NT2/D1 (cell line): ENCODE results near the gene LDAF1.
"Not testable (repeated sequence)": the region's sequence is repeated elsewhere in the genome, so short reads cannot be mapped to it uniquely, and the experiment has no call there.

Experiments used
- DNase-seq: peaks from one replicate; pipeline ENCODE4 v3.0.0-alpha.2; 2011; ENCODE audit warnings: low read depth, low spot score
- H3K27me3 ChIP-seq: 2 replicates; pipeline ENCODE4 v1.6.0; 2011; ENCODE audit warnings: mild to moderate bottlenecking; ENCODE audit not compliant: insufficient read length, insufficient read depth
- H3K36me3 ChIP-seq: 2 replicates; pipeline ENCODE4 v1.6.1; 2011; ENCODE audit warnings: mild to moderate bottlenecking, low read length, mixed read lengths; ENCODE audit not compliant: insufficient read depth, insufficient read length
- H3K4me1 ChIP-seq: 2 replicates; pipeline ENCODE4 v1.5.1; 2011; ENCODE audit not compliant: insufficient read depth, insufficient read length
- H3K4me3 ChIP-seq: 2 replicates; pipeline ENCODE4 v1.5.1; 2011; ENCODE audit warnings: low read depth; ENCODE audit not compliant: insufficient read length
- H3K9ac ChIP-seq: 2 replicates; pipeline ENCODE4 v1.6.0; 2011; ENCODE audit warnings: low read depth; ENCODE audit not compliant: insufficient read length
- H3K9me3 ChIP-seq: 2 replicates; pipeline ENCODE4 v1.5.1; 2011; ENCODE audit warnings: mild to moderate bottlenecking, low read length; ENCODE audit not compliant: insufficient read depth
- SUZ12 ChIP-seq: IDR thresholded peaks from 2 replicates; pipeline ENCODE4 v1.6.1; 2011; ENCODE audit not compliant: insufficient read length, insufficient read depth; ENCODE audit errors: extremely low read depth
- YY1 ChIP-seq: IDR thresholded peaks from 2 replicates; pipeline ENCODE4 v1.6.1; 2011; ENCODE audit not compliant: insufficient read length, insufficient read depth
- ZNF274 ChIP-seq: IDR thresholded peaks from 2 replicates; pipeline ENCODE4 v1.6.1; 2011; ENCODE audit warnings: mild to moderate bottlenecking, low read depth, low read length

LDAF1 gene

GRCh38 chr16:21158208-21159110 lies at the start of gene LDAF1:
LDAF1 (plus strand) TSS chr16:21158674; CDS start chr16:21161183, 2,509 bp downstream.
- H3K4me3 ChIP-seq = peak within 1 kb of the TSS; percentile 70
- no peak for TF ChIP-seq YY1
- no peak for TF ChIP-seq SUZ12
- no peak for TF ChIP-seq ZNF274
- H3K9ac ChIP-seq = peak within 1 kb of the TSS; percentile 90
- no peaks in the 10 kb centered on the region for H3K9me3 ChIP-seq
- peaks cover 23% of the 10 kb centered on the region for H3K36me3 ChIP-seq
- H3K4me1 ChIP-seq = peaks cover 3% of the 10 kb centered on the region
- peak; percentile 74 for DNase-seq
- peaks cover 11% of the 10 kb centered on the region for H3K27me3 ChIP-seq

GRCh38 chr16:21115551-21115950 lies 42.9 kb upstream of the LDAF1 start:
- not testable (repeated sequence) for H3K4me1 ChIP-seq, H3K36me3 ChIP-seq, H3K9ac ChIP-seq, H3K4me3 ChIP-seq, H3K9me3 ChIP-seq, DNase-seq, H3K27me3 ChIP-seq

- TF ChIP-seq ZNF274 (no peak), YY1 (no peak), SUZ12 (no peak)
- H3K27me3 ChIP-seq = no peaks in the 10 kb centered on the region
- no peaks in the 10 kb centered on the region for H3K36me3 ChIP-seq
- H3K4me3 ChIP-seq = no peak overlapping the region
- H3K4me1 ChIP-seq = peaks cover 2% of the 10 kb centered on the region
- DNase-seq = no peak
- H3K9ac ChIP-seq = no peak overlapping the region
- no peaks in the 10 kb centered on the region for H3K9me3 ChIP-seq
These were observed 42.3 kb upstream of the LDAF1 start for GRCh38 chr16:21116148-21116693.

GRCh38 chr16:21117567-21117966 lies 40.9 kb upstream of the LDAF1 start:
- Histone ChIP-seq H3K27me3 (no peaks in the 10 kb centered on the region), H3K4me1 (peaks cover 2% of the 10 kb centered on the region), H3K36me3 (no peaks in the 10 kb centered on the region), H3K4me3 (no peak overlapping the region), H3K9me3 (no peaks in the 10 kb centered on the region), H3K9ac (no peak overlapping the region)
- TF ChIP-seq YY1 (no peak), ZNF274 (no peak), SUZ12 (no peak)
- DNase-seq = no peak

- TF ChIP-seq SUZ12 (no peak), YY1 (no peak), ZNF274 (no peak)
- H3K9me3 ChIP-seq = no peaks in the 10 kb centered on the region
- no peaks in the 10 kb centered on the region for H3K4me1 ChIP-seq
- no peak for DNase-seq
- no peaks in the 10 kb centered on the region for H3K36me3 ChIP-seq
- H3K9ac ChIP-seq = no peak overlapping the region
- no peaks in the 10 kb centered on the region for H3K27me3 ChIP-seq
- no peak overlapping the region for H3K4me3 ChIP-seq
These were observed 37.4 kb upstream of the LDAF1 start for GRCh38 chr16:21120976-21121520.

- no peak for TF ChIP-seq YY1
- TF ChIP-seq SUZ12 = no peak
- TF ChIP-seq ZNF274 = no peak
- no peak for DNase-seq
- no peaks in the 10 kb centered on the region for H3K9me3 ChIP-seq
- H3K36me3 ChIP-seq = no peaks in the 10 kb centered on the region
- no peaks in the 10 kb centered on the region for H3K27me3 ChIP-seq
- H3K4me3 ChIP-seq = no peak overlapping the region
- H3K4me1 ChIP-seq = peaks cover 6% of the 10 kb centered on the region
- H3K9ac ChIP-seq = no peak overlapping the region
These were observed 33.3 kb upstream of the LDAF1 start for GRCh38 chr16:21125191-21125590.

- Histone ChIP-seq H3K4me1 (peaks cover 6% of the 10 kb centered on the region), H3K27me3 (no peaks in the 10 kb centered on the region), H3K4me3 (no peak overlapping the region), H3K9ac (no peak overlapping the region), H3K9me3 (no peaks in the 10 kb centered on the region), H3K36me3 (no peaks in the 10 kb centered on the region)
- no peak for DNase-seq
- TF ChIP-seq SUZ12 (no peak), YY1 (no peak), ZNF274 (no peak)
These were observed 32.0 kb upstream of the LDAF1 start for GRCh38 chr16:21126518-21126917.
